Measurements from ENCODE around the gene VCAN.

VCAN gene

DNA sequence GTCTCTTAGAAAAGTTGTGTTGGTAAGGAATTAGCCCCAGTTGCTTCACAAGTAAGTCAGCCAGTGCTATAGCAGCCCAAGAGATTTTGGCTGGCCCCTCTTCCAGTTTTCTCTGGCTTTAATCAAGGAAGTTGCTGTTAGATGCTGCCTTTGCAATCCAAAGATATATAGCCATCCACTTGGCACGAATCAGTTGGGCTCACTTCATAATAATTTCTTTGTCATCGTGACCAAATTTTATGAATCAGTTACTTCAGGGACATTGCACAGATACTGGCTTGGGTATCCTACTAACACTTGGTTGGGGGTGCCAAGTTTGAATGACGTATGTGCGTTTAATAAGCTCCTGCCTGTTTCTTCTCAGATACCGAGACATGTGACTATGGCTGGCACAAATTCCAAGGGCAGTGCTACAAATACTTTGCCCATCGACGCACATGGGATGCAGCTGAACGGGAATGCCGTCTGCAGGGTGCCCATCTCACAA is 81.5 kb downstream of the VCAN start:
- Histone ChIP-seq H3K27me3 (ENCODE audit: insufficient read depth, poor library complexity, severe bottlenecking) (no peaks in the 10 kb centered on the region), H3K4me3 (ENCODE audit: severe bottlenecking) (no peak overlapping the region), H3K9me3 (ENCODE audit: severe bottlenecking) (no peaks in the 10 kb centered on the region), H3K27ac (ENCODE audit: poor library complexity, severe bottlenecking) (no peak overlapping the region), H3K36me3 (ENCODE audit: low read depth) (no peaks in the 10 kb centered on the region), H3K4me1 (ENCODE audit: insufficient read depth, poor library complexity, severe bottlenecking) (peaks cover 20% of the 10 kb centered on the region)
- ATAC-seq (ENCODE audit: low read depth) (no peak), DNase-seq (ENCODE audit: low spot score) (no peak)
- TF ChIP-seq, protein P1, sequence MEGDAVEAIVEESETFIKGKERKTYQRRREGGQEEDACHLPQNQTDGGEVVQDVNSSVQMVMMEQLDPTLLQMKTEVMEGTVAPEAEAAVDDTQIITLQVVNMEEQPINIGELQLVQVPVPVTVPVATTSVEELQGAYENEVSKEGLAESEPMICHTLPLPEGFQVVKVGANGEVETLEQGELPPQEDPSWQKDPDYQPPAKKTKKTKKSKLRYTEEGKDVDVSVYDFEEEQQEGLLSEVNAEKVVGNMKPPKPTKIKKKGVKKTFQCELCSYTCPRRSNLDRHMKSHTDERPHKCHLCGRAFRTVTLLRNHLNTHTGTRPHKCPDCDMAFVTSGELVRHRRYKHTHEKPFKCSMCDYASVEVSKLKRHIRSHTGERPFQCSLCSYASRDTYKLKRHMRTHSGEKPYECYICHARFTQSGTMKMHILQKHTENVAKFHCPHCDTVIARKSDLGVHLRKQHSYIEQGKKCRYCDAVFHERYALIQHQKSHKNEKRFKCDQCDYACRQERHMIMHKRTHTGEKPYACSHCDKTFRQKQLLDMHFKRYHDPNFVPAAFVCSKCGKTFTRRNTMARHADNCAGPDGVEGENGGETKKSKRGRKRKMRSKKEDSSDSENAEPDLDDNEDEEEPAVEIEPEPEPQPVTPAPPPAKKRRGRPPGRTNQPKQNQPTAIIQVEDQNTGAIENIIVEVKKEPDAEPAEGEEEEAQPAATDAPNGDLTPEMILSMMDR (IDR thresholded peaks at IDR 0.05; ENCODE audit: poor library complexity, severe bottlenecking): no peak

DNA sequence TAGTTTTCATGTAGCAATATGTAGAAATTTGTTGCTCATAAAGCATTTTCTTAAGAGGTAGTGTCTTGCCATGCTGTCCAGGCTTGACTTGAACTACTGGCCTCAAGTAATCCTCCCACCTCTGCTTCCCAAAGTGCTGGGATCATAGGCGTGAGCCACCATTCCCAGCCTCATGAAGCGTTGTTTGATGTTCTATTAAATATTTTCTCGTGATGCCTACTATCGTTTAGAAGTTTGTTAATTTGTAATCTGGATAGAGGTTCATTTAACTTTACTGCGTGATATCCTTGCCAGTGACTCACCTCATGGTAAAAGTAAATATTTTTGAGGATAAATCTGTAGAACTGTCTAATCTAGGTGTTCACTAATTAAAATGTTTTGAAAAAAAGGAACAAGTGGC is 82.6 kb downstream of the VCAN start:
- Histone ChIP-seq H3K4me1 (ENCODE audit: insufficient read depth, poor library complexity, severe bottlenecking) (peaks cover 20% of the 10 kb centered on the region), H3K27me3 (ENCODE audit: insufficient read depth, poor library complexity, severe bottlenecking) (no peaks in the 10 kb centered on the region), H3K4me3 (ENCODE audit: severe bottlenecking) (no peak overlapping the region), H3K27ac (ENCODE audit: poor library complexity, severe bottlenecking) (peak overlapping the region; percentile 40), H3K36me3 (ENCODE audit: low read depth) (no peaks in the 10 kb centered on the region), H3K9me3 (ENCODE audit: severe bottlenecking) (no peaks in the 10 kb centered on the region)
- TF ChIP-seq, protein P1 (IDR thresholded peaks at IDR 0.05; ENCODE audit: poor library complexity, severe bottlenecking): no peak
- ATAC-seq (ENCODE audit: low read depth) (no peak), DNase-seq (ENCODE audit: low spot score) (no peak)

DNA sequence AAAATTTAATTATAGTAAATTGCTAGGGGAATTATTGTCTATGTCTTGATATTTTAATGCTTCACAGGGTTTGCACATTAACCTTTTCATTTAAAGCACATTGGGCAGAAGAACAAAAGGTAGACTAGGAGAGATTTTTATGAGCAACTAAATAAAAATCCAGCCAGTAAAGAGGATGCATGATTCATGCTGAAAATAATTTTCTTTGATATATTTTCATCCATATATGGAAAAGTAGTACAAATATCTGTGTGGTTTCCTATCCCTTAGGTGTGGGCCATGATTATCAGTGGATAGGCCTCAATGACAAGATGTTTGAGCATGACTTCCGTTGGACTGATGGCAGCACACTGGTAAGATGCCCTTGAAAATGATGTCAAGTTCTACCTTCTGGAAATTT is 83.1 kb downstream of the VCAN start:
- DNase-seq (ENCODE audit: low spot score) (no peak), ATAC-seq (ENCODE audit: low read depth) (peak; percentile 77)
- H3K27me3 ChIP-seq (ENCODE audit: insufficient read depth, poor library complexity, severe bottlenecking): no peaks in the 10 kb centered on the region
- TF ChIP-seq, protein P1 (IDR thresholded peaks at IDR 0.05; ENCODE audit: poor library complexity, severe bottlenecking): no peak
- peak overlapping the region; percentile 40 for H3K27ac ChIP-seq (ENCODE audit: poor library complexity, severe bottlenecking)
- no peak overlapping the region for H3K4me3 ChIP-seq (ENCODE audit: severe bottlenecking)
- peaks cover 20% of the 10 kb centered on the region for H3K4me1 ChIP-seq (ENCODE audit: insufficient read depth, poor library complexity, severe bottlenecking)
- H3K9me3 ChIP-seq (ENCODE audit: severe bottlenecking): no peaks in the 10 kb centered on the region
- H3K36me3 ChIP-seq (ENCODE audit: low read depth): no peaks in the 10 kb centered on the region

DNA sequence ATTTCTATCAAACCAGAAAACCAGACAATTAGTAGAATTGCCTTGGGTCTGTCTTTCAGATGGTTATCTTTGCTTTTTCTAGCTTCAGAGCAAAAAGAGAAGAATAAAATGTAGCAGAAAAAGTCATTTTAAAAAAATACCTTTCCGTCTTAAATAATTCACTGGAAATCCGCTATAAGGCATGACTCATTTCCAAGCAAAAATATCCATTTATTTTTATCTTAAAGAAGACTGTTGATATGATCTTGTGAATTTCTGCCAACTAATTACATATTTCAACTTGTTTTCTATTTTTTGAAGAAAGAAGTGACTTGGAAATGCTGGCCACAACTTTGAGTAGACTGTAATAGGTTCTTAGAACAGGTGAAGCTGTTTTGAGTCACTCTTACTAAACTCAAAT is 83.7 kb downstream of the VCAN start:
- no peak overlapping the region for H3K4me3 ChIP-seq (ENCODE audit: severe bottlenecking)

DNA sequence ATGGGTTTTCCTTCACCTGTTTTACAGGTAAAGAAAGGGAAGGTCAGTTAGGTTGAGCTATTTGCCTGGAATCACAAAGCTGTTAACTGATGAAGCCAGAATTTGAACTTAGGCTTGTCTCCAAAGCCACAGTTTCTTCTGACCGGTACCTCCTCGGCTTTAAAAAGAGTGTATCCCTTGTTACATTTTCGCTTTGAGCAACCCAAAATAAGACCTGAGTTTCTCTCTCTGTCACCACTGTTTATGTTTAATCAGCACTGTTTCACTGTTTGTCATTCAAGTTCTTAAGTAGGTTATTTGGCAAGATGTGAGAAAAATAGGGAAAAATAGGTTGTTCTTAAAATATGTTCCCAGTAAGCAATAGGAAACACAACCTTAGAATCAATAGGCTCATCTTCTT is 84.6 kb downstream of the VCAN start:
- H3K36me3 ChIP-seq (ENCODE audit: low read depth): no peaks in the 10 kb centered on the region

More for the DNA sequence above, 83.7 kb downstream of the VCAN start:
- ATAC-seq (ENCODE audit: low read depth) (no peak), DNase-seq (ENCODE audit: low spot score) (no peak)
- Histone ChIP-seq H3K9me3 (ENCODE audit: severe bottlenecking) (no peaks in the 10 kb centered on the region), H3K36me3 (ENCODE audit: low read depth) (no peaks in the 10 kb centered on the region), H3K27ac (ENCODE audit: poor library complexity, severe bottlenecking) (peak overlapping the region; percentile 40), H3K4me1 (ENCODE audit: insufficient read depth, poor library complexity, severe bottlenecking) (peaks cover 20% of the 10 kb centered on the region), H3K27me3 (ENCODE audit: insufficient read depth, poor library complexity, severe bottlenecking) (no peaks in the 10 kb centered on the region)
- TF ChIP-seq, protein P1 (IDR thresholded peaks at IDR 0.05; ENCODE audit: poor library complexity, severe bottlenecking): no peak

More for the DNA sequence above, 84.6 kb downstream of the VCAN start:
- no peaks in the 10 kb centered on the region for H3K27me3 ChIP-seq (ENCODE audit: insufficient read depth, poor library complexity, severe bottlenecking)
- TF ChIP-seq, protein P1 (IDR thresholded peaks at IDR 0.05; ENCODE audit: poor library complexity, severe bottlenecking): no peak
- H3K27ac ChIP-seq (ENCODE audit: poor library complexity, severe bottlenecking): no peak overlapping the region
- H3K4me1 ChIP-seq (ENCODE audit: insufficient read depth, poor library complexity, severe bottlenecking): peaks cover 20% of the 10 kb centered on the region
- H3K9me3 ChIP-seq (ENCODE audit: severe bottlenecking): no peaks in the 10 kb centered on the region
- no peak for DNase-seq (ENCODE audit: low spot score)
- no peak overlapping the region for H3K4me3 ChIP-seq (ENCODE audit: severe bottlenecking)
- no peak for ATAC-seq (ENCODE audit: low read depth)
